ENCODE measurements around the gene FZD7. TPM values are rescaled to one million over a fixed set of nuclear protein-coding genes. Genes with fewer than 3 reads are reported as not detected.
A peak's percentile ranks its signal among the peaks of the same experiment; 100 is the strongest.

The FZD7 gene
- total and polyA plus RNA-seq, 2 of the 8 experiments (the other 6 are each of a cell fraction or from before 2014, with no cell fraction given), result 176 to 246 TPM

DNA sequence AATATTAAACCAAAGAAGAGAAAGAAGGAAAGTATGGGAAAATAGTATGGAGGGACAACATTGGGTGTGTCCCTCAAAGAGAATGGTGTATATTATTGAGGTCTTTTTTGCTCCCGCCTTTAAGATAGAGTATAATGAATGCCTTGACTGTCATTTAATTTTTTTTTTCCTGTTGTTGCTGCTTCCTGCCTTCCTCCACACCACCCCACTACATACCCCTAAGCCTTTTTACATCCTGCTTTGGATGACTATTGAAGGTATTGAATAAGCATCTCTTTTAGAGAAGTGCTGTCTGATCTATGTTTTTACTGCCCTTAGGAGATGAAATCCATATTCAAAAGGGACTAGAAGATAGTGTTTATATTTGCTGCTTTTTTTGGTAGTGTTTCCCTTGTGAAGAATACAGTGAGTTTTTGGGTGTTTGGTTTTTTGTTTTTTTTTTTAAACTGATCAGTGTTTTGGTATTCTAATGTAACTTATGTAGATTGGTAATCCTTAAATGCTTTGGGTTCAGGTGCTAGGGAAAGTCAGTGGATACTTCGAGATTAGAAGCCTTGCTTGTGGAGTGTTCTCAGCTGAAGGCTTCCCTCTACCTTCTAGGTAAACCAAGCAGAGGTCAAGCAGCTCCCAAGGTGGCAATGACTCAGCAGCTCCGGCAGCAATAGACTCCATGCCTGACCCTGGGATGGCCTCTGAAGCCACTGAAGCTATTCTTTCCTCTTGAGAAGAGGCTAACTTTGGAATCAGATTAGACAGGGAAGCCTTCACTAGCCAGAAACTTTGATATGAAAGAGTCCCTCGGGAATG lies 5.0 kb downstream of the FZD7 start:
- no peak overlapping the region for H3K27ac ChIP-seq (ENCODE audit: low read depth, low read length)
- no peak overlapping the region for H3K56ac ChIP-seq (replicated peaks; ENCODE audit: insufficient read length, low read depth, low read length)
- TF ChIP-seq KDM5A (IDR thresholded peaks at IDR 0.05; ENCODE audit: low read length), result no peak
- TF ChIP-seq, protein P1, sequence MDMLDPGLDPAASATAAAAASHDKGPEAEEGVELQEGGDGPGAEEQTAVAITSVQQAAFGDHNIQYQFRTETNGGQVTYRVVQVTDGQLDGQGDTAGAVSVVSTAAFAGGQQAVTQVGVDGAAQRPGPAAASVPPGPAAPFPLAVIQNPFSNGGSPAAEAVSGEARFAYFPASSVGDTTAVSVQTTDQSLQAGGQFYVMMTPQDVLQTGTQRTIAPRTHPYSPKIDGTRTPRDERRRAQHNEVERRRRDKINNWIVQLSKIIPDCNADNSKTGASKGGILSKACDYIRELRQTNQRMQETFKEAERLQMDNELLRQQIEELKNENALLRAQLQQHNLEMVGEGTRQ (IDR thresholded peaks at IDR 0.05; ENCODE audit: low read length), result no peak
- TF ChIP-seq, protein P2, sequence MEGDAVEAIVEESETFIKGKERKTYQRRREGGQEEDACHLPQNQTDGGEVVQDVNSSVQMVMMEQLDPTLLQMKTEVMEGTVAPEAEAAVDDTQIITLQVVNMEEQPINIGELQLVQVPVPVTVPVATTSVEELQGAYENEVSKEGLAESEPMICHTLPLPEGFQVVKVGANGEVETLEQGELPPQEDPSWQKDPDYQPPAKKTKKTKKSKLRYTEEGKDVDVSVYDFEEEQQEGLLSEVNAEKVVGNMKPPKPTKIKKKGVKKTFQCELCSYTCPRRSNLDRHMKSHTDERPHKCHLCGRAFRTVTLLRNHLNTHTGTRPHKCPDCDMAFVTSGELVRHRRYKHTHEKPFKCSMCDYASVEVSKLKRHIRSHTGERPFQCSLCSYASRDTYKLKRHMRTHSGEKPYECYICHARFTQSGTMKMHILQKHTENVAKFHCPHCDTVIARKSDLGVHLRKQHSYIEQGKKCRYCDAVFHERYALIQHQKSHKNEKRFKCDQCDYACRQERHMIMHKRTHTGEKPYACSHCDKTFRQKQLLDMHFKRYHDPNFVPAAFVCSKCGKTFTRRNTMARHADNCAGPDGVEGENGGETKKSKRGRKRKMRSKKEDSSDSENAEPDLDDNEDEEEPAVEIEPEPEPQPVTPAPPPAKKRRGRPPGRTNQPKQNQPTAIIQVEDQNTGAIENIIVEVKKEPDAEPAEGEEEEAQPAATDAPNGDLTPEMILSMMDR (IDR thresholded peaks at IDR 0.05; ENCODE audit: control extremely low read depth in 1 of 3, insufficient read depth in 1 of 3, low read depth in 1 of 3, low read length in 3 of 3), result no peak
- TF ChIP-seq POU5F1 (IDR thresholded peaks at IDR 0.05; ENCODE audit: low read depth, low read length), result no peak
- TF ChIP-seq TCF12 (IDR thresholded peaks at IDR 0.05; ENCODE audit: low read depth, low read length), result no peak
- peak in 1 of 2 experiments; percentile 66; a peak in 1 of 4 replicates for TF ChIP-seq SIN3A (conservative IDR thresholded peaks at IDR 0.05 in 1 of 2, IDR thresholded peaks at IDR 0.05 in 1 of 2; ENCODE audit: low read depth in 1 of 2, low read length in 2 of 2)
- TF ChIP-seq RXRA (IDR thresholded peaks at IDR 0.05; ENCODE audit: insufficient read depth, low read depth, low read length), result no peak

More for the DNA sequence above, 5.0 kb downstream of the FZD7 start:
- Histone ChIP-seq H3K79me2 (ENCODE audit: control insufficient read depth in 1 of 2, insufficient read depth in 2 of 2, low read length in 2 of 2) (peaks cover 30 to 54% of the 10 kb centered on the region in 2 experiments), H2BK120ac (replicated peaks; ENCODE audit: low read depth, low read length) (no peak overlapping the region), H3K4me2 (ENCODE audit: insufficient read depth in 1 of 2, low read depth in 2 of 2, low read length in 2 of 2) (peak overlapping the region; percentile 61 to 82), H3K79me1 (ENCODE audit: low read depth, low read length) (no peaks in the 10 kb centered on the region), H3K9ac (replicated peaks in 1 of 4; ENCODE audit: extremely low read depth in 1 of 4, low read depth in 3 of 4, low read length in 3 of 4) (0 out of 7 replicates have a peak overlapping the region, but pooled peaks of 1 of the 4 experiments have one; percentile 31), H2AK5ac (ENCODE audit: low read depth, low read length) (no peak overlapping the region), H3K27me3 (replicated peaks in 1 of 4; ENCODE audit: control insufficient read depth in 3 of 4, extremely low read depth in 1 of 4, insufficient read depth in 3 of 4, low read length in 3 of 4) (no peaks in the 10 kb centered on the region), H2BK15ac (ENCODE audit: low read length) (no peak overlapping the region), H2AFZ (ENCODE audit: low read length) (no peak overlapping the region), H3K4me1 (replicated peaks in 1 of 4; ENCODE audit: control insufficient read depth in 3 of 4, insufficient read depth in 4 of 4, low read length in 3 of 4) (peaks cover 0 to 10% (median 6%) of the 10 kb centered on the region in 4 experiments; a peak in 6 of 7 replicates), H3K9me3 (ENCODE audit: insufficient read depth in 2 of 2, low read depth in 1 of 2, low read length in 1 of 2) (no peaks in the 10 kb centered on the region), H2BK12ac (ENCODE audit: low read depth, low read length) (no peak overlapping the region), H4K5ac (ENCODE audit: insufficient read length, low read depth, low read length) (no peak overlapping the region), H3K18ac (ENCODE audit: extremely low read depth, low read length) (no peak overlapping the region), H3K4me3 (ENCODE audit: extremely low read depth in 1 of 4, insufficient read depth in 2 of 4, low read depth in 3 of 4, low read length in 4 of 4) (peak overlapping the region; percentile 32 to 96 (median 86); a peak in 6 of 8 replicates), H3K23me2 (ENCODE audit: low read depth, low read length) (peaks cover 3% of the 10 kb centered on the region; the same call in 1 of the 2 replicates), H4K20me1 (replicated peaks in 1 of 2; ENCODE audit: control insufficient read depth in 1 of 2, insufficient read depth in 2 of 2, low read length in 2 of 2) (peaks cover 30 to 33% of the 10 kb centered on the region in 2 experiments), H2BK5ac (ENCODE audit: low read depth, low read length) (no peak overlapping the region), H3K14ac (ENCODE audit: insufficient read length) (no peak overlapping the region), H3K4ac (replicated peaks; ENCODE audit: insufficient read length, low read depth, low read length) (no peak overlapping the region), H3K36me3 (ENCODE audit: control insufficient read depth in 2 of 4, insufficient read depth in 4 of 4, low read length in 3 of 4) (peaks cover 9 to 45% (median 18%) of the 10 kb centered on the region in 4 experiments), H4K91ac (replicated peaks; ENCODE audit: insufficient read length, low read length) (no peak overlapping the region), H2BK20ac (ENCODE audit: low read length) (no peak overlapping the region), H4K8ac (ENCODE audit: extremely low read depth, insufficient read depth, low read length) (no peak overlapping the region), H3K23ac (ENCODE audit: insufficient read length) (no peak overlapping the region)
- DNase-seq (ENCODE audit: low read depth in 1 of 2, low spot score in 2 of 2), result no peak
- ChIA-PET CTCF (ENCODE audit: partially characterized antibody) (interaction anchor here (0.6 to 1.2 kb wide), 4 partner anchors 10 to 355 kb away, joined by 3 read pairs; no protein-coding TSS in a partner anchor), POLR2A (ENCODE audit: partially characterized antibody) (interaction anchor here (0.7 to 1.4 kb wide), 9 partner anchors 9 to 81 kb away, joined by 3 to 6 read pairs (median 5); no protein-coding TSS in a partner anchor)
- peak; percentile 83 for FAIRE-seq
- WGBS, 2 experiments (ENCODE audit: extremely low coverage in 1 of 2, insufficient coverage in 1 of 2, insufficient read length in 1 of 2, insufficient replicate concordance in 2 of 2, low coverage in 1 of 2, low lambda C conversion rate in 2 of 2, missing lambda C conversion rate in 1 of 2), result 33% methylated on average over 4 of the region's 4 CpGs; no CpG with 5 or more reads in 1 of the 2 experiments

Data from H1 (cell line).